ENCODE results near the gene NPC2. TPM values are rescaled to one million over a fixed set of nuclear protein-coding genes. Genes with fewer than 3 reads are reported as not detected.
"Not testable (repeated sequence)": the region's sequence is repeated elsewhere in the genome, so short reads cannot be mapped to it uniquely, and the experiment has no call there.

Gene NPC2
- total RNA-seq, 1 experiment from 2014 or later, result 195 TPM

- Histone ChIP-seq H3K36me3 (ENCODE audit: low read depth, low read length) (no peaks in the 10 kb centered on the region), H2AFZ (ENCODE audit: low read length) (no peak overlapping the region), H3K27me3 (ENCODE audit: low read length) (no peaks in the 10 kb centered on the region), H3K9me3 (ENCODE audit: low read length) (no peaks in the 10 kb centered on the region), H3K9me2 (replicated peaks; ENCODE audit: low read length) (no peaks in the 10 kb centered on the region), H3K27ac (ENCODE audit: low read length) (no peak overlapping the region), H3K4me2 (ENCODE audit: low read length) (no peak overlapping the region), H4K20me1 (ENCODE audit: low read length) (no peaks in the 10 kb centered on the region), H3F3A (ENCODE audit: low read length, unreplicated experiment) (no peaks in the 10 kb centered on the region), H3K4me1 (ENCODE audit: insufficient read depth, low read length) (no peaks in the 10 kb centered on the region), H3K9ac (ENCODE audit: low read length) (no peak overlapping the region), H3K79me2 (ENCODE audit: low read length) (no peaks in the 10 kb centered on the region), H3K4me3 (ENCODE audit: low read length) (no peak overlapping the region)
- TF ChIP-seq EZH2phosphoT487 (IDR thresholded peaks at IDR 0.05; ENCODE audit: borderline replicate concordance, low read length), result no peak
- no peak for TF ChIP-seq CTCF (conservative IDR thresholded peaks at IDR 0.05; ENCODE audit: low read depth, low read length)
- no peak for TF ChIP-seq EZH2 (IDR thresholded peaks at IDR 0.05; ENCODE audit: low read length, unreplicated experiment)
- no TSS peak for BruUV-seq (replicated peaks)
- CTCF ChIA-PET, result no interaction called here
- intact Hi-C loops (cut with micrococcal nuclease), result no loop called here
- DNase-seq (no peak), ATAC-seq (no peak)
- POLR2A ChIA-PET (ENCODE audit: unreplicated experiment), result no interaction called here
Observed at GRCh38 chr14:74541225-74541624, 48.1 kb upstream of the NPC2 start.

GRCh38 chr14:74539503-74539902 is 46.4 kb upstream of the NPC2 start:
- Histone ChIP-seq H3K9ac (ENCODE audit: low read length) (no peak overlapping the region), H3F3A (ENCODE audit: low read length, unreplicated experiment) (no peaks in the 10 kb centered on the region), H3K4me2 (ENCODE audit: low read length) (no peak overlapping the region), H3K4me3 (ENCODE audit: low read length) (no peak overlapping the region), H3K36me3 (ENCODE audit: low read depth, low read length) (no peaks in the 10 kb centered on the region), H3K79me2 (ENCODE audit: low read length) (no peaks in the 10 kb centered on the region), H3K27me3 (ENCODE audit: low read length) (no peaks in the 10 kb centered on the region), H3K9me2 (replicated peaks; ENCODE audit: low read length) (no peaks in the 10 kb centered on the region), H2AFZ (ENCODE audit: low read length) (no peak overlapping the region), H3K27ac (ENCODE audit: low read length) (no peak overlapping the region), H4K20me1 (ENCODE audit: low read length) (no peaks in the 10 kb centered on the region), H3K9me3 (ENCODE audit: low read length) (no peaks in the 10 kb centered on the region), H3K4me1 (ENCODE audit: insufficient read depth, low read length) (no peaks in the 10 kb centered on the region)
- TF ChIP-seq EZH2phosphoT487 (IDR thresholded peaks at IDR 0.05; ENCODE audit: borderline replicate concordance, low read length) (no peak), EZH2 (IDR thresholded peaks at IDR 0.05; ENCODE audit: low read length, unreplicated experiment) (no peak), CTCF (conservative IDR thresholded peaks at IDR 0.05; ENCODE audit: low read depth, low read length) (no peak)
- CTCF ChIA-PET, result no interaction called here
- POLR2A ChIA-PET (ENCODE audit: unreplicated experiment), result no interaction called here
- ATAC-seq (no peak), DNase-seq (no peak)
- intact Hi-C loops (cut with micrococcal nuclease), result no loop called here
- BruUV-seq (replicated peaks), result no TSS peak

- ChIA-PET CTCF (no interaction called here), POLR2A (ENCODE audit: unreplicated experiment) (no interaction called here)
- H3K9me2 ChIP-seq (replicated peaks; ENCODE audit: low read length), result no peaks in the 10 kb centered on the region
- H3K4me3 ChIP-seq (ENCODE audit: low read length), result no peak overlapping the region
- DNase-seq, result no peak
- H2AFZ ChIP-seq (ENCODE audit: low read length), result no peak overlapping the region
- no peak for TF ChIP-seq EZH2 (IDR thresholded peaks at IDR 0.05; ENCODE audit: low read length, unreplicated experiment)
- no peak for TF ChIP-seq CTCF (conservative IDR thresholded peaks at IDR 0.05; ENCODE audit: low read depth, low read length)
- TF ChIP-seq EZH2phosphoT487 (IDR thresholded peaks at IDR 0.05; ENCODE audit: borderline replicate concordance, low read length), result no peak
- no TSS peak for BruUV-seq (replicated peaks)
- no peaks in the 10 kb centered on the region for H3K79me2 ChIP-seq (ENCODE audit: low read length)
- no peaks in the 10 kb centered on the region for H4K20me1 ChIP-seq (ENCODE audit: low read length)
- no peaks in the 10 kb centered on the region for H3K4me1 ChIP-seq (ENCODE audit: insufficient read depth, low read length)
- H3K27me3 ChIP-seq (ENCODE audit: low read length), result no peaks in the 10 kb centered on the region
- H3F3A ChIP-seq (ENCODE audit: low read length, unreplicated experiment), result no peaks in the 10 kb centered on the region
- no peak for ATAC-seq
- no peak overlapping the region for H3K9ac ChIP-seq (ENCODE audit: low read length)
- no peaks in the 10 kb centered on the region for H3K9me3 ChIP-seq (ENCODE audit: low read length)
- no peaks in the 10 kb centered on the region for H3K36me3 ChIP-seq (ENCODE audit: low read depth, low read length)
- H3K4me2 ChIP-seq (ENCODE audit: low read length), result no peak overlapping the region
- H3K27ac ChIP-seq (ENCODE audit: low read length), result no peak overlapping the region
- intact Hi-C loops (cut with micrococcal nuclease), result no loop called here
Observed at GRCh38 chr14:74538411-74539391, 45.6 kb upstream of the NPC2 start.

- H3K4me1 ChIP-seq (ENCODE audit: insufficient read depth, low read length); DNase-seq; CTCF ChIA-PET; H3K27ac ChIP-seq (ENCODE audit: low read length); H3K4me2 ChIP-seq (ENCODE audit: low read length); POLR2A ChIA-PET (ENCODE audit: unreplicated experiment); H3K9me2 ChIP-seq (replicated peaks; ENCODE audit: low read length); intact Hi-C loops (cut with micrococcal nuclease); H3K79me2 ChIP-seq (ENCODE audit: low read length); H3K27me3 ChIP-seq (ENCODE audit: low read length); H3F3A ChIP-seq (ENCODE audit: low read length, unreplicated experiment); ATAC-seq; H4K20me1 ChIP-seq (ENCODE audit: low read length); H2AFZ ChIP-seq (ENCODE audit: low read length); BruUV-seq (replicated peaks); H3K36me3 ChIP-seq (ENCODE audit: low read depth, low read length); H3K4me3 ChIP-seq (ENCODE audit: low read length); H3K9ac ChIP-seq (ENCODE audit: low read length); H3K9me3 ChIP-seq (ENCODE audit: low read length): not testable (repeated sequence)
Observed at GRCh38 chr14:74536336-74536735, 43.2 kb upstream of the NPC2 start.
